NB4 (cell line): Measurements from ENCODE around the gene TVP23C.

Source experiments
- DNase-seq: peaks from one replicate; pipeline ENCODE4 v3.0.0; 2010; ENCODE audit warnings: low read depth
- H3K4me3 ChIP-seq: one replicate; pipeline ENCODE4 v1.5.1; 2011; ENCODE audit warnings: mild to moderate bottlenecking, low read depth, low read length, moderate library complexity
- CTCF ChIP-seq: IDR thresholded peaks from one replicate; pipeline ENCODE4 v1.5.1; 2012; ENCODE audit warnings: low read depth, low read length
- MAX ChIP-seq: IDR thresholded peaks from 2 replicates; pipeline ENCODE4 v1.6.1; 2011; ENCODE audit warnings: low read depth, low read length
- MYC ChIP-seq: IDR thresholded peaks from 2 replicates; pipeline ENCODE4 v1.6.1; 2011; ENCODE audit warnings: low read depth, low read length
- POLR2A ChIP-seq: IDR thresholded peaks from 2 replicates; pipeline ENCODE4 v1.6.1; 2011; ENCODE audit warnings: mild to moderate bottlenecking; ENCODE audit not compliant: insufficient read length; ENCODE audit errors: extremely low read depth

Gene TVP23C

GRCh38 chr17:15468126-15468525, 95.2 kb downstream of the TVP23C start:
- TF ChIP-seq MAX (no peak), CTCF (no peak), MYC (no peak), POLR2A (no peak)
- no peak overlapping the region for H3K4me3 ChIP-seq
- no peak for DNase-seq

- no peak for DNase-seq
- no peak within 1 kb of the TSS for H3K4me3 ChIP-seq
- no peak for TF ChIP-seq POLR2A
- no peak for TF ChIP-seq CTCF
- no peak for TF ChIP-seq MYC
- no peak for TF ChIP-seq MAX
Observed at GRCh38 chr17:15467592-15467991, 95.7 kb downstream of the TVP23C start, which contains the start of gene CDRT4. CDRT4 (minus strand) TSS chr17:15467621; CDS start chr17:15440238, 27,383 bp downstream.

DNA sequence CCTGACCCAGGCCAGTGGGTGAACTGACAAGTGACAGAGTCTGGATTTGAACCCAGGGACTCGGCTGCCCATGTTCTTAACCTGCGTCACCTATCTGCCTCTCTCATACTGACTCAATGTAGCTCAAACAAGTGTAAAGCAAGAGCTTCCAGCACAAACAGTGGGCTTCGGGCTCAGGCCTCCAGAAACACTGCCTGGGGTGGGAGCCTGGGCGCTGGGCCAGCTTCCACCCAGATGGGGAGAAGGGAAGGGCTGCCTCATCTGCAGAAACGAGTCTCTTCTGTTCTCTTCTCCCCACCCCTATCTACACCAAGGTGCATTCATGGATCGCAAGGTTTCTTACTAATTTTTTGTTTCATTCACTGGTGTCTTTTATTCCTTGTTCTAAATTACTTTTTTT, 97.2 kb downstream of the TVP23C start:
- no peak for DNase-seq
- H3K4me3 ChIP-seq: no peak overlapping the region
- TF ChIP-seq MYC: no peak

DNA sequence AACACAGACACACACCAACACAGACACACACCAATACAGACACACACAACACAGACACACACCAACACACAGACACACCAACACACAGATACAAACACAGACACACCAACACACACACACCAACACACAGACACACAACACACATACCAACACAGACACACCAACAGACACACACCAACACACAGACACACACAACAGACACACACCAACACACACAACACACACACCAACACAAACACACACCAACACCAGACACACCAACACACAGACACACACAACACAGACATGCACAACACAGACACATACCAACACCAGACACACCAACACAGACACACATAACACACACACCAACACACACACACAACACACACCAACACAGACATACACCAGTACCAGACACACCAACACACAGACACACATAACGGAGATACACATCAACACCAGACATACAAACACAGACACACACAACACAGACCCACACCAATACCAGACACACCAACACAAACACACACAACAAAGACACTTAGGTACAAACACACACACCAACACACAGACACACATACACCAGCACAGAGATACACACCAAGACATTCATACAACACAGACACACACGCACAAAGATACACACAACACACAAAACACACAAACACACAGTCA, 98.1 kb downstream of the TVP23C start:
- no peak for DNase-seq
- H3K4me3 ChIP-seq: no peak overlapping the region
- no peak for TF ChIP-seq CTCF

DNA sequence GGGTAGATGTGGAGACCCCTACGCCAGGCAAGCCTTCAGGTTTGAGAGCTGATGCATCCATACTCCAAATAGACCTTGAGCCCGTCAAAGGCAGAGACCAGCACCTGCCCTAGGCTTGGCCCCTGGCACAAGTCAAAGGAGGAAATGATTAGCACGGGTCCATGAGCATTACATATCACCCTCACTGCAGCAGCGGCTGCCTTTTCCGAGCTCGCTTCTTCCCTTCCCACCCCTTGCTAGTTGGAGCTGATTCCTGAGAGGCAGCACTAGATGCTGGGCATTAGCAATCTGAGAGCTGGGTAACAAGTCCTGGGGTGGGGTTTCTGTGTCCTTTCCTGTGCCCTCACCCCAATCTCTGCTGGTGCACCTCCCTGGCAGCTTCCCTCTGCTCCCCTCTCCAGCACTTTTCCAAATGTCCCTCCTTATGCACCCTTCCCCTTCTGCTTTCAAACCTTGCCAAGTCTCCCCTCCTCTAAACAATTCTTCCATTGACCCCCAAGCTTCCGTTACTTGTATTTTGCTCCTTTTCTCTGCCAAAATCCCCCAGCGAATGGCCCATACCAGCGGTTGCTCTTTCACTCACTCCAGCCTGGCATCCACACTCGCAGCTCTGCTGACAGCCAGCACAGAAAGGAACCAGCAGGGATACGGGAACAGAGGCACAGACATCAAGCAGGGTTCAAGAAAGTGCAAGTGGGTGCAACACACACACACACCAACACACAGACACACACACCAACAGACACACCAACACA, 98.9 kb downstream of the TVP23C start:
- DNase-seq: no peak
- no peak overlapping the region for H3K4me3 ChIP-seq
- TF ChIP-seq MYC: no peak
- TF ChIP-seq MAX: no peak
- no peak for TF ChIP-seq CTCF
- no peak for TF ChIP-seq POLR2A

DNA sequence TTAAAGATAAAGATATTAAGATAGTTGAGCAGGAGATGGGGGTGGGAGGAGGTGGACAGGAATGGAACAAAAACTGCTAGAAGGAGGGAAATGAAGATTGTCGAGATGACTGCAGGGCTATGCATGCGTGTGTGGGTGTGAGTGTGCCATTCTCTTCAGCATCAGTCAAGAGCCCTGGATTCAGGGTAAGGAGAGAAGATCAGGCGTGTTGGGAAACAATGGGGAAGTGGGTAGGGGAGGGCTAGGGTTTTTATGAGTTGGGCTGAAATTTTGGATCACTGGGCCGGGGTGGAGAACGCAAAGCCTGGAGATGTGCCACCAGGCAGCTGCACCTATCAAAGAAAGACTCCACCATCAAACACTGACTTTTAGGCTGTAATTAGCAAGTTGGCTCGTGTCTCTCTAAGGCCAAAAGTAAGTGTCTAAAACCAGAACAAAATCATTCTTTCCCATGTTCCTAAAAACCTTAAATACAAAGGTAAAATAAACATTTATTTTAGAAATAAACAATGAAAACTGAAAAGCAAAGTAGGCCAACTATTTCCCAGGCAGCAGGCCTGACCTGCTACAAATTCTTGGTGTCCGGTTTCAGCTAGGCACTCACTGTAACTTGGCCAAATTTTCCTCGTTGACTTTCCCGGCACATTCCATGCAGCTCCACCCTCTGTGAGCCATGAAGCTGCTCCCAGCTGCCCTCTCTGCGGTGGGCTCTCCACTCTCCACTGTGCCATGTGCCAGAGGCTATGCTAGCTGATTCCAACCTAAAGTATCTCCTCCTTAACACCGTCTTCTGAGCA, 100.1 kb downstream of the TVP23C start:
- TF ChIP-seq MYC: no peak
- no peak for TF ChIP-seq MAX
- no peak for TF ChIP-seq CTCF
- no peak for TF ChIP-seq POLR2A
- no peak for DNase-seq
- no peak overlapping the region for H3K4me3 ChIP-seq
